ENCODE measurements around the gene UBA1.

UBA1 gene

DNA sequence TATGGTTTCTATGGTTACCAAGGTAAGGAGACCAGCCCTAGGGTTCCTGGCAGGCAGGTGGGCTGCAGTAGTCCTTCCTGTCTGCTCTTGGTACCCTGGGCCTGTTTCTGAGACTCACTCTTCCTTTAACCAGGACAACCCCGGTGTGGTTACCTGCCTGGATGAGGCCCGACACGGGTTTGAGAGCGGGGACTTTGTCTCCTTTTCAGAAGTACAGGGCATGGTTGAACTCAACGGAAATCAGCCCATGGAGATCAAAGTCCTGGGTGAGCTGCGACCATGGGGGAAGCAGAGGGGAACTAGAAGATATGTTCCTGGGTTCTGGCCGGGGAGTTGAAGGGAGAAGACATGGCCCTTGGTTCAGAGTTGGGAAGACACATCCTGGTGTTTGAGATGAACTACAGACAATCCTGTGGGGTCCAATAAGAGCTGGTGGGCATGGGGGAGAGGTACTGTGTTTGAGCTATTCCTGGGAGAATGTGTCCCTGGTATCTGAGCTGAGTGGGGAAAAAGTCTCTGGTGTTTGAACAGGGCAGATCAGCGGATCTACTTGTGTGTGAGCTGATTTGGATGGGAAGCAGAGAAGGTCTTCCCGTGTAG, 7.8 kb downstream of the UBA1 start:
- H3K4me3 ChIP-seq (ENCODE audit: low read length), result no peak overlapping the region
- TF ChIP-seq, protein P1, sequence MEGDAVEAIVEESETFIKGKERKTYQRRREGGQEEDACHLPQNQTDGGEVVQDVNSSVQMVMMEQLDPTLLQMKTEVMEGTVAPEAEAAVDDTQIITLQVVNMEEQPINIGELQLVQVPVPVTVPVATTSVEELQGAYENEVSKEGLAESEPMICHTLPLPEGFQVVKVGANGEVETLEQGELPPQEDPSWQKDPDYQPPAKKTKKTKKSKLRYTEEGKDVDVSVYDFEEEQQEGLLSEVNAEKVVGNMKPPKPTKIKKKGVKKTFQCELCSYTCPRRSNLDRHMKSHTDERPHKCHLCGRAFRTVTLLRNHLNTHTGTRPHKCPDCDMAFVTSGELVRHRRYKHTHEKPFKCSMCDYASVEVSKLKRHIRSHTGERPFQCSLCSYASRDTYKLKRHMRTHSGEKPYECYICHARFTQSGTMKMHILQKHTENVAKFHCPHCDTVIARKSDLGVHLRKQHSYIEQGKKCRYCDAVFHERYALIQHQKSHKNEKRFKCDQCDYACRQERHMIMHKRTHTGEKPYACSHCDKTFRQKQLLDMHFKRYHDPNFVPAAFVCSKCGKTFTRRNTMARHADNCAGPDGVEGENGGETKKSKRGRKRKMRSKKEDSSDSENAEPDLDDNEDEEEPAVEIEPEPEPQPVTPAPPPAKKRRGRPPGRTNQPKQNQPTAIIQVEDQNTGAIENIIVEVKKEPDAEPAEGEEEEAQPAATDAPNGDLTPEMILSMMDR (IDR thresholded peaks at IDR 0.05; ENCODE audit: insufficient read depth, low read depth, low read length, missing control alignments), result no peak
- no peak for DNase-seq (ENCODE audit: low read depth)

DNA sequence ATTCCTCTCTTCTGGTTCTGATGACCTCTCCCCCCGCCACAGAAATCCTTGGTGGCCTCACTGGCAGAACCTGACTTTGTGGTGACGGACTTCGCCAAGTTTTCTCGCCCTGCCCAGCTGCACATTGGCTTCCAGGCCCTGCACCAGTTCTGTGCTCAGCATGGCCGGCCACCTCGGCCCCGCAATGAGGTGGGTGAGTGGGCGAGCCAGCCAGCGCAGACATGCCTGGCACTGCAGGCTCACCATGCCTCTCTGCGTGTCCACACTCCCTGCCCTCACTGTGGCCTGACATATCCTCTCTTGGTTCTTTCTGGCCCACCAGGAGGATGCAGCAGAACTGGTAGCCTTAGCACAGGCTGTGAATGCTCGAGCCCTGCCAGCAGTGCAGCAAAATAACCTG, 8.7 kb downstream of the UBA1 start:
- no peak overlapping the region for H3K4me3 ChIP-seq (ENCODE audit: low read length)
- TF ChIP-seq, protein P1 (IDR thresholded peaks at IDR 0.05; ENCODE audit: insufficient read depth, low read depth, low read length, missing control alignments), result no peak
- no peak for DNase-seq (ENCODE audit: low read depth)

DNA sequence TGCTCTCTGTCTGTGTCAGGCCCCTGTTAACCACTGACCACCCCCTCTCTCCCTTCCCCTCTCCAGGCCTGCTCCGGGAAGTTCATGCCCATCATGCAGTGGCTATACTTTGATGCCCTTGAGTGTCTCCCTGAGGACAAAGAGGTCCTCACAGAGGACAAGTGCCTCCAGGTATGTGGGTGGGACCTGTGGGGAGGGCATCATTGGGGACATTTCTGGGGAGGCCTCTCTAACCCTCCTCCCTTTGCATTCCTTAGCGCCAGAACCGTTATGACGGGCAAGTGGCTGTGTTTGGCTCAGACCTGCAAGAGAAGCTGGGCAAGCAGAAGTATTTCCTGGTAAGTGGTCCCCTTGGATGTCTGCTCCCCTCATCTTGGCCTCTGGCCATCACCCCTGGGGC, 9.2 kb downstream of the UBA1 start:
- DNase-seq (ENCODE audit: low read depth), result no peak
- TF ChIP-seq, protein P1 (IDR thresholded peaks at IDR 0.05; ENCODE audit: insufficient read depth, low read depth, low read length, missing control alignments), result no peak
- no peak overlapping the region for H3K4me3 ChIP-seq (ENCODE audit: low read length)

DNA sequence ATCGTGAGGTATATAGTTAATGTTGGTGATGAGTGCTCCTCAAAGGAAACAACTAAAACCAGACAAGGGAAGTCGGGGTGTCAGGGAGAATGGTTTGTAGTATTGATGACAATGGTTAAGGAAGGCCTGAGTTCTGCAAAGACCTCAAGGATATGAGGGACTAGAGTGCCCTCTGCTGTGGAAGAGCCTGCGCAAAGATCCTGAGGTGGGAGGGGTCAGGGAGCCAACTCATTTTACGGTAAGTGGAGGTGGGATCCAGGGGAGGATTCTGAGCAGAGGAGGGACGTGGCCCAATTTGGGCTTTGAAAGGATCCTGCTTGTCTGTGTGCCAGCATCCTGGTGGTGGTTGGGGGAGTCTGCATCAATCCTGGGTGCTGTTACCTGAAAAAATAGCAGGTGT, 11.3 kb downstream of the UBA1 start:
- DNase-seq (ENCODE audit: low read depth), result no peak
- TF ChIP-seq, protein P1 (IDR thresholded peaks at IDR 0.05; ENCODE audit: insufficient read depth, low read depth, low read length, missing control alignments), result no peak
- H3K4me3 ChIP-seq (ENCODE audit: low read length), result no peak overlapping the region

DNA sequence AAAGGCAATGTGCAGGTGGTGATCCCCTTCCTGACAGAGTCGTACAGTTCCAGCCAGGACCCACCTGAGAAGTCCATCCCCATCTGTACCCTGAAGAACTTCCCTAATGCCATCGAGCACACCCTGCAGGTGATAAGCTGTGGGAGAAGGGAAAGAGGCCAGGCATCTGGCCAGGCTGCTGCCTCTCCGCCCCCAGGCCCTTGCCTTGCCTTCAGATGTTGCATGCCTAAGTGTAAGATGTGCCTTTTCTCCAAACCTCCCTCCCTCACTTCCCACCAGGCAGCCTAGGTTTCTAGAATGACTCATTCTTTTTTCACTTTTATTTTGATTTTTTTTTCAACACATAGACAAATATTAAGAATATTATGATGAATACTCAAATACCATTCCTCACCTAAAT, 12.7 kb downstream of the UBA1 start:
- DNase-seq (ENCODE audit: low read depth), result peak; percentile 37
- TF ChIP-seq, protein P1 (IDR thresholded peaks at IDR 0.05; ENCODE audit: insufficient read depth, low read depth, low read length, missing control alignments), result no peak
- H3K4me3 ChIP-seq (ENCODE audit: low read length), result no peak overlapping the region

DNA sequence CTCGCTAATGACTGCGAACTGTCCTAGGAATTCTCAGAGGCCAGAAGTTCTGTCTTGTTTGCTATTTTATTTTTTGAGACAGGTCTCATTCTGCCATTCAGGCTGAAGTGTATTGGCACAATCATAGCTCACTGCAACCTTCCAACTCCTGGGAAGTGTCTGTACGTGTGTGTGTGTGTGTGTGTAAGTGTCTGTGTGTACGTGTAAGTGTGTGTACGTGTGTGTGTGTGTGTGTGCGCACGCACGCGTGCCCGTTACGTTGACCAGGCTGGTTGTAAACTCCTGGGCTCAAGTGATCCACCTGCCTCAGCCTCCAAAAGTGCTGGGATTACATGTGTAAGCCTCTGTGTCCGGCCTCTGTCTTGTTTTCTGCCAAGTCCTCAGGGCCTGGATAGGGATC, 14.5 kb downstream of the UBA1 start:
- no peak overlapping the region for H3K4me3 ChIP-seq (ENCODE audit: low read length)
- DNase-seq (ENCODE audit: low read depth), result no peak
- TF ChIP-seq, protein P1 (IDR thresholded peaks at IDR 0.05; ENCODE audit: insufficient read depth, low read depth, low read length, missing control alignments), result no peak

DNA sequence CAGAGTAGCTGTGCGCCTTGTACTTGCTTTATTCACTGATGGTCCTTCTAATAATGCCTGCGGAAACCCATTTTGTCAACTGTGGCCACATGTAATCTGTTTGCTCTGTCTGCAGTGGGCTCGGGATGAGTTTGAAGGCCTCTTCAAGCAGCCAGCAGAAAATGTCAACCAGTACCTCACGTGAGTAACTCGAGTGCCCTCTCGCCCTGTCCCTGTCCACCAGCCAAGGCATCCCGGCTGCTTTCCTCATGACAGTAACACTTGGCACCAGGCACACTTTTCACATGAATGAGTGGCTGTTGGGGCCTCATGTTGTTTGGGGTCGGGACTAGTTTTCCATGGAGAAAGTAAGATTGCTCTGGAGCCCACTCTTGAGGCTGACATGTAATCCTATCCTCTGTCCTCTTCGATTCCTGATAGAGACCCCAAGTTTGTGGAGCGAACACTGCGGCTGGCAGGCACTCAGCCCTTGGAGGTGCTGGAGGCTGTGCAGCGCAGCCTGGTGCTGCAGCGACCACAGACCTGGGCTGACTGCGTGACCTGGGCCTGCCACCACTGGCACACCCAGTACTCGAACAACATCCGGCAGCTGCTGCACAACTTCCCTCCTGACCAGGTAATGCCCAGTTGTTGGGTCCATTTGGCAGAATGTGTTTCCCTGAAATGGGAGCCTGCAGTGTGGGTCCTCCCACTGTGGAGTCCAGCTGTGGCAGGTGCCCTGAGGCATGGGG, 16.0 kb downstream of the UBA1 start:
- H3K4me3 ChIP-seq (ENCODE audit: low read length), result no peak overlapping the region
- DNase-seq (ENCODE audit: low read depth), result no peak

More for the DNA sequence above, 16.0 kb downstream of the UBA1 start:
- TF ChIP-seq, protein P1 (IDR thresholded peaks at IDR 0.05; ENCODE audit: insufficient read depth, low read depth, low read length, missing control alignments), result no peak
